Liver (tissue), 9 donors: ENCODE data around the gene NELL1. TPM values are rescaled to one million over a fixed set of nuclear protein-coding genes. Genes with fewer than 3 reads are reported as not detected.

Experiments
- DNase-seq: peaks from one replicate; pipeline ENCODE4 v3.0.0-alpha.2; 2017; ENCODE audit warnings: low spot score
- H3K27ac ChIP-seq, 2 donors: one replicate each; pipeline ENCODE4 v1.7.0; 2013; ENCODE audit warnings: inconsistent platforms in 2 of 2, low read length in 2 of 2, control low read depth in 1 of 2, low read depth in 1 of 2, mild to moderate bottlenecking in 1 of 2
- H3K27me3 ChIP-seq, 4 donors: one replicate each; pipeline versions ENCODE4 v1.6.1 to v1.7.0; 2013; ENCODE audit warnings: low read length in 3 of 4, inconsistent platforms in 1 of 4, mild to moderate bottlenecking in 1 of 4, moderate library complexity in 1 of 4; ENCODE audit not compliant: control insufficient read depth in 4 of 4, insufficient read depth in 4 of 4
- H3K36me3 ChIP-seq, 4 donors: one replicate each; pipeline versions ENCODE4 v1.6.1 to v1.7.0; 2013; ENCODE audit warnings: low read length in 3 of 4, mild to moderate bottlenecking in 3 of 4, low read depth in 1 of 4, moderate library complexity in 1 of 4; ENCODE audit not compliant: control insufficient read depth in 4 of 4, insufficient read depth in 3 of 4
- H3K4me1 ChIP-seq, 4 donors: one replicate each; pipeline versions ENCODE4 v1.6.1 to v1.7.0; 2013; ENCODE audit warnings: low read length in 3 of 4, mild to moderate bottlenecking in 3 of 4, moderate library complexity in 1 of 4; ENCODE audit not compliant: control insufficient read depth in 4 of 4, insufficient read depth in 4 of 4
- H3K4me3 ChIP-seq, 3 donors: one replicate each; pipeline versions ENCODE4 v1.6.1 to v1.7.0; 2013; ENCODE audit warnings: low read length in 3 of 3, control low read depth in 1 of 3, low read depth in 1 of 3, mild to moderate bottlenecking in 1 of 3
- H3K9ac ChIP-seq, 2 donors: one replicate each; pipeline ENCODE4 v1.7.0; 2013; ENCODE audit warnings: low read length in 2 of 2, mild to moderate bottlenecking in 2 of 2, moderate library complexity in 2 of 2, control low read depth in 1 of 2, low read depth in 1 of 2
- H3K9me3 ChIP-seq, 4 donors: one replicate each; pipeline versions ENCODE4 v1.6.1 to v1.7.0; 2013; ENCODE audit warnings: low read length in 3 of 4; ENCODE audit not compliant: control insufficient read depth in 4 of 4
- ATF3 ChIP-seq: IDR thresholded peaks from 2 replicates; pipeline ENCODE4 v1.6.1; 2016; ENCODE audit warnings: antibody characterized with exemption
- CTCF ChIP-seq: fragments of 150-350 bp; IDR thresholded peaks from 2 replicates; pipeline ENCODE4 v1.5.1; 2017; ENCODE audit warnings: improper control_type of control experiment, low read depth, low read length; ENCODE audit not compliant: missing input control
- EGR1 ChIP-seq, 2 donors: IDR thresholded peaks; 2 replicates each; pipeline ENCODE4 v1.6.1; 2016 to 2018; ENCODE audit warnings: antibody characterized with exemption in 2 of 2, low read depth in 2 of 2
- FOXA1 ChIP-seq: IDR thresholded peaks from 2 replicates; pipeline ENCODE4 v1.6.1; 2016; ENCODE audit warnings: antibody characterized with exemption
- FOXA2 ChIP-seq: IDR thresholded peaks from 2 replicates; pipeline ENCODE4 v1.6.1; 2016; ENCODE audit warnings: antibody characterized with exemption
- GABPA ChIP-seq, 2 donors: IDR thresholded peaks in 1 of 2; conservative IDR thresholded peaks in 1 of 2; 2 replicates each; pipeline ENCODE4 v1.6.1; 2016; ENCODE audit warnings: antibody characterized with exemption in 2 of 2, mild to moderate bottlenecking in 1 of 2, moderate library complexity in 1 of 2
- HNF4A ChIP-seq, 2 donors: conservative IDR thresholded peaks; 2 replicates each; pipeline ENCODE4 v1.6.1; 2016; ENCODE audit warnings: antibody characterized with exemption in 2 of 2, mild to moderate bottlenecking in 2 of 2
- HNF4G ChIP-seq: IDR thresholded peaks from 2 replicates; pipeline ENCODE4 v1.6.1; 2016; ENCODE audit warnings: antibody characterized with exemption
- JUND ChIP-seq, 2 donors: IDR thresholded peaks; 2 replicates each; pipeline ENCODE4 v1.6.1; 2016; ENCODE audit warnings: antibody characterized with exemption in 2 of 2
- NR2F2 ChIP-seq: IDR thresholded peaks from 2 replicates; pipeline ENCODE4 v1.6.1; 2016; ENCODE audit warnings: antibody characterized with exemption
- RAD21 ChIP-seq, 2 donors: IDR thresholded peaks; 2 replicates each; pipeline ENCODE4 v1.6.1; 2016; ENCODE audit warnings: antibody characterized with exemption in 2 of 2, mild to moderate bottlenecking in 2 of 2
- RXRA ChIP-seq, 2 donors: IDR thresholded peaks; 2 replicates each; pipeline ENCODE4 v1.6.1; 2017 to 2018; ENCODE audit warnings: antibody characterized with exemption in 2 of 2, mild to moderate bottlenecking in 1 of 2
- TAF1 ChIP-seq: conservative IDR thresholded peaks from 2 replicates; pipeline ENCODE4 v1.6.1; 2016; ENCODE audit warnings: antibody characterized with exemption, mild to moderate bottlenecking
- WGBS: extraction: QIAGEN DNeasy Blood & Tissue Kit; methylation state at CpG from one replicate; pipeline ENCODE4 v1.1.7; 2013; 5-methylcytosine and 5-hydroxymethylcytosine counted together
- polyA plus RNA-seq, 2 donors: library from polyadenylated mRNA; stranded (reverse) in 1 of 2; unstranded in 1 of 2; fragments of 200-250 nt in 1 of 2; fragments of >200 nt in 1 of 2; fragmentation: Nextera tagmentation in 1 of 2; extraction: Ambion mirVana in 1 of 2; gene quantifications; one replicate each; pipeline versions ENCODE4 v1.2.1 to v1.2.3, GENCODE V29; 2013 to 2015
- total RNA-seq, 2 donors: library from RNA; depleted of rRNA; stranded (reverse); fragments of >200 nt; gene quantifications; one replicate each; pipeline ENCODE4 v1.2.3, GENCODE V29; 2014
- TF ChIP-seq, protein P1 (sequence below): IDR thresholded peaks from 2 replicates; pipeline ENCODE4 v1.6.1; 2016; ENCODE audit warnings: antibody characterized with exemption
- TF ChIP-seq, protein P2 (sequence below): IDR thresholded peaks from 2 replicates; pipeline ENCODE4 v1.6.1; 2016; ENCODE audit warnings: antibody characterized with exemption, mild to moderate bottlenecking
- donor health status: healthy.
- donor health status: healthy.
- donor health status: healthy.
- donor health status: healthy.
- donor health status: healthy.

The NELL1 gene
- total and polyA plus RNA-seq, 4 donors, result not detected

DNA sequence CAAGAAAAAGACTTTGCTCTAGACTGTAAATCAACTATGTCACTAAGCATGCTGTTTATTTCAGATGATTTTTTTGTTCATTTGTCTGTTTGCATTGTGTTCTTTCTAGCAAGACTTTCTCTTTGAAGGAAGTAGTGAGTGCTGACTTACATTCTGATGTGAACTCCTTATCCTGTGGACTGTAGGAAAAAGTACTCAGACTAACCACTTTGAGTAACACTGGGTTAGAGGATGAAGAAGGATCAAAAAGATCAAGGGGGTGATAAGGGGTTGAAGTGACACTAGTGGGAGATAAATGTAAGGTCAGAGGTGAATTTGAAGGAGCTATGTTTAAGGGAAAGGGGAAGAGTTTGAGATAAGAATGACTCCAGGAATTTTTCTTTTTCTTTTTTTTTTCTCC is 369.4 kb downstream of the NELL1 start:
- no peak overlapping the region for H3K4me3 ChIP-seq
- H3K36me3 ChIP-seq, result no peaks in the 10 kb centered on the region
- no peak for TF ChIP-seq FOXA2
- TF ChIP-seq FOXA1, result no peak
- no peak for TF ChIP-seq JUND (IDR thresholded peaks at IDR 0.05)
- no peak for TF ChIP-seq ATF3
- no peak overlapping the region for H3K27ac ChIP-seq
- H3K27me3 ChIP-seq, result no peaks in the 10 kb centered on the region
- no peak for DNase-seq
- no peak overlapping the region for H3K9ac ChIP-seq
- peaks cover 0 to 3% (median 0%) of the 10 kb centered on the region in 4 donors for H3K9me3 ChIP-seq
- no peaks in the 10 kb centered on the region for H3K4me1 ChIP-seq

- TF ChIP-seq GABPA (IDR thresholded peaks at IDR 0.05 in 1 of 2, conservative IDR thresholded peaks at IDR 0.05 in 1 of 2) (no peak), FOXA2 (no peak), FOXA1 (no peak), JUND (IDR thresholded peaks at IDR 0.05) (no peak), NR2F2 (no peak), TAF1 (no peak), EGR1 (IDR thresholded peaks at IDR 0.05; ENCODE audit: low read depth in 2 of 2) (no peak), RXRA (IDR thresholded peaks at IDR 0.05) (no peak), HNF4A (conservative IDR thresholded peaks at IDR 0.05) (no peak), RAD21 (IDR thresholded peaks at IDR 0.05) (no peak)
- Histone ChIP-seq H3K27me3 (no peaks in the 10 kb centered on the region), H3K36me3 (no peaks in the 10 kb centered on the region), H3K9me3 (peaks cover 0 to 3% (median 0%) of the 10 kb centered on the region in 4 donors), H3K9ac (no peak overlapping the region), H3K4me3 (no peak overlapping the region), H3K4me1 (no peaks in the 10 kb centered on the region), H3K27ac (no peak overlapping the region)
- DNase-seq, result no peak
- 71% methylated on average over 2 of the region's 2 CpGs for WGBS
These were observed 371.2 kb downstream of the NELL1 start for GRCh38 chr11:21040630-21041029.

- Histone ChIP-seq H3K27me3 (no peaks in the 10 kb centered on the region), H3K9me3 (no peaks in the 10 kb centered on the region), H3K36me3 (no peaks in the 10 kb centered on the region), H3K27ac (no peak overlapping the region), H3K4me1 (no peaks in the 10 kb centered on the region), H3K4me3 (no peak overlapping the region), H3K9ac (no peak overlapping the region)
- WGBS, result 52% methylated on average over 5 of the region's 5 CpGs
- TF ChIP-seq RXRA (IDR thresholded peaks at IDR 0.05) (no peak), TAF1 (no peak), CTCF (no peak), HNF4G (no peak), ATF3 (no peak)
- TF ChIP-seq, protein P1, sequence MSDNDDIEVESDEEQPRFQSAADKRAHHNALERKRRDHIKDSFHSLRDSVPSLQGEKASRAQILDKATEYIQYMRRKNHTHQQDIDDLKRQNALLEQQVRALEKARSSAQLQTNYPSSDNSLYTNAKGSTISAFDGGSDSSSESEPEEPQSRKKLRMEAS, result no peak
- TF ChIP-seq, protein P2, sequence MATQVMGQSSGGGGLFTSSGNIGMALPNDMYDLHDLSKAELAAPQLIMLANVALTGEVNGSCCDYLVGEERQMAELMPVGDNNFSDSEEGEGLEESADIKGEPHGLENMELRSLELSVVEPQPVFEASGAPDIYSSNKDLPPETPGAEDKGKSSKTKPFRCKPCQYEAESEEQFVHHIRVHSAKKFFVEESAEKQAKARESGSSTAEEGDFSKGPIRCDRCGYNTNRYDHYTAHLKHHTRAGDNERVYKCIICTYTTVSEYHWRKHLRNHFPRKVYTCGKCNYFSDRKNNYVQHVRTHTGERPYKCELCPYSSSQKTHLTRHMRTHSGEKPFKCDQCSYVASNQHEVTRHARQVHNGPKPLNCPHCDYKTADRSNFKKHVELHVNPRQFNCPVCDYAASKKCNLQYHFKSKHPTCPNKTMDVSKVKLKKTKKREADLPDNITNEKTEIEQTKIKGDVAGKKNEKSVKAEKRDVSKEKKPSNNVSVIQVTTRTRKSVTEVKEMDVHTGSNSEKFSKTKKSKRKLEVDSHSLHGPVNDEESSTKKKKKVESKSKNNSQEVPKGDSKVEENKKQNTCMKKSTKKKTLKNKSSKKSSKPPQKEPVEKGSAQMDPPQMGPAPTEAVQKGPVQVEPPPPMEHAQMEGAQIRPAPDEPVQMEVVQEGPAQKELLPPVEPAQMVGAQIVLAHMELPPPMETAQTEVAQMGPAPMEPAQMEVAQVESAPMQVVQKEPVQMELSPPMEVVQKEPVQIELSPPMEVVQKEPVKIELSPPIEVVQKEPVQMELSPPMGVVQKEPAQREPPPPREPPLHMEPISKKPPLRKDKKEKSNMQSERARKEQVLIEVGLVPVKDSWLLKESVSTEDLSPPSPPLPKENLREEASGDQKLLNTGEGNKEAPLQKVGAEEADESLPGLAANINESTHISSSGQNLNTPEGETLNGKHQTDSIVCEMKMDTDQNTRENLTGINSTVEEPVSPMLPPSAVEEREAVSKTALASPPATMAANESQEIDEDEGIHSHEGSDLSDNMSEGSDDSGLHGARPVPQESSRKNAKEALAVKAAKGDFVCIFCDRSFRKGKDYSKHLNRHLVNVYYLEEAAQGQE, result no peak
- DNase-seq, result no peak
These were observed 379.2 kb downstream of the NELL1 start for GRCh38 chr11:21048626-21049025.
